ENCODE data around the gene KLHDC3. TPM values are rescaled to one million over a fixed set of nuclear protein-coding genes. Genes with fewer than 3 reads are reported as not detected.
A peak's percentile ranks its signal among the peaks of the same experiment; 100 is the strongest.

The KLHDC3 gene
- total and polyA plus RNA-seq, 2 of the 13 experiments (the other 11 are each of a cell fraction or from before 2014, with no cell fraction given): 78.3 to 91.5 TPM

- TF ChIP-seq, protein P1, sequence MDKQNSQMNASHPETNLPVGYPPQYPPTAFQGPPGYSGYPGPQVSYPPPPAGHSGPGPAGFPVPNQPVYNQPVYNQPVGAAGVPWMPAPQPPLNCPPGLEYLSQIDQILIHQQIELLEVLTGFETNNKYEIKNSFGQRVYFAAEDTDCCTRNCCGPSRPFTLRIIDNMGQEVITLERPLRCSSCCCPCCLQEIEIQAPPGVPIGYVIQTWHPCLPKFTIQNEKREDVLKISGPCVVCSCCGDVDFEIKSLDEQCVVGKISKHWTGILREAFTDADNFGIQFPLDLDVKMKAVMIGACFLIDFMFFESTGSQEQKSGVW (CRISPR knock-in tag; IDR thresholded peaks at IDR 0.05; ENCODE audit: borderline replicate concordance): no peak
- TF ChIP-seq, protein P2, sequence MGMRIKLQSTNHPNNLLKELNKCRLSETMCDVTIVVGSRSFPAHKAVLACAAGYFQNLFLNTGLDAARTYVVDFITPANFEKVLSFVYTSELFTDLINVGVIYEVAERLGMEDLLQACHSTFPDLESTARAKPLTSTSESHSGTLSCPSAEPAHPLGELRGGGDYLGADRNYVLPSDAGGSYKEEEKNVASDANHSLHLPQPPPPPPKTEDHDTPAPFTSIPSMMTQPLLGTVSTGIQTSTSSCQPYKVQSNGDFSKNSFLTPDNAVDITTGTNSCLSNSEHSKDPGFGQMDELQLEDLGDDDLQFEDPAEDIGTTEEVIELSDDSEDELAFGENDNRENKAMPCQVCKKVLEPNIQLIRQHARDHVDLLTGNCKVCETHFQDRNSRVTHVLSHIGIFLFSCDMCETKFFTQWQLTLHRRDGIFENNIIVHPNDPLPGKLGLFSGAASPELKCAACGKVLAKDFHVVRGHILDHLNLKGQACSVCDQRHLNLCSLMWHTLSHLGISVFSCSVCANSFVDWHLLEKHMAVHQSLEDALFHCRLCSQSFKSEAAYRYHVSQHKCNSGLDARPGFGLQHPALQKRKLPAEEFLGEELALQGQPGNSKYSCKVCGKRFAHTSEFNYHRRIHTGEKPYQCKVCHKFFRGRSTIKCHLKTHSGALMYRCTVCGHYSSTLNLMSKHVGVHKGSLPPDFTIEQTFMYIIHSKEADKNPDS (CRISPR knock-in tag; IDR thresholded peaks at IDR 0.05): no peak
- TF ChIP-seq SKIL (CRISPR knock-in tag; IDR thresholded peaks at IDR 0.05; ENCODE audit: borderline replicate concordance) (no peak), NCOA1 (CRISPR knock-in tag; IDR thresholded peaks at IDR 0.05) (no peak), ZNF256 (CRISPR knock-in tag; conservative IDR thresholded peaks at IDR 0.05) (0 out of 2 replicates have a peak, but pooled peaks have one; percentile 73), HIC2 (CRISPR knock-in tag; IDR thresholded peaks at IDR 0.05; ENCODE audit: low read depth) (no peak), XBP1 (CRISPR knock-in tag; IDR thresholded peaks at IDR 0.05) (peak; percentile 82; the same call in 1 of the 2 replicates), BCLAF1 (IDR thresholded peaks at IDR 0.05) (no peak), IRF1 (CRISPR knock-in tag; IDR thresholded peaks at IDR 0.05; ENCODE audit: low read depth) (no peak), NFKBIZ (CRISPR knock-in tag; IDR thresholded peaks at IDR 0.05) (no peak), ARNT2 (CRISPR knock-in tag; IDR thresholded peaks at IDR 0.05; ENCODE audit: low read depth) (peak; percentile 89), MED1 (CRISPR knock-in tag; IDR thresholded peaks at IDR 0.05) (peak; percentile 75), ZSCAN22 (CRISPR knock-in tag; IDR thresholded peaks at IDR 0.05) (no peak), SNAPC2 (CRISPR knock-in tag; IDR thresholded peaks at IDR 0.05) (no peak), ZNF335 (CRISPR knock-in tag; IDR thresholded peaks at IDR 0.05) (no peak), RBM39 (IDR thresholded peaks at IDR 0.05; ENCODE audit: low read depth, low read length, poor library complexity, severe bottlenecking) (peak; percentile 97), NR0B2 (CRISPR knock-in tag; IDR thresholded peaks at IDR 0.05) (peak; percentile 46; the same call in 1 of the 2 replicates)
These were observed 7.4 kb downstream of the KLHDC3 start, which contains the start of gene RRP36 (continued) for GRCh38 chr6:43021270-43022047.
